Activated CD4-positive, alpha-beta T cell treated with anti-CD3 and anti-CD28 coated beads, Interleukin-2, Interleukin-4, amounts not matched to agents 100 ng/mL and 50 ng/mL, durations not matched to agents 16 hours and 8 hours (primary cell): ENCODE data around the gene PCDHA1.
"Not testable (repeated sequence)": the region's sequence is repeated elsewhere in the genome, so short reads cannot be mapped to it uniquely, and the experiment has no call there.

Source experiments
- DNase-seq: peaks from one replicate; pipeline ENCODE4 v3.0.0-alpha.2; 2020; ENCODE audit warnings: low spot score

PCDHA1 gene

GRCh38 chr5:140849831-140850634 is 64.1 kb downstream of the PCDHA1 start:
- DNase-seq: not testable (repeated sequence)

GRCh38 chr5:140855772-140856674 is 70.1 kb downstream of the PCDHA1 start, which contains the start of gene PCDHA10:
TSS of gene PCDHA10 (plus strand) at chr5:140855897. CDS start at chr5:140856049, 152 bp downstream.
- no peak for DNase-seq

GRCh38 chr5:140857177-140857986 is 71.4 kb downstream of the PCDHA1 start:
- no peak for DNase-seq

GRCh38 chr5:140857987-140858240 is 72.0 kb downstream of the PCDHA1 start:
- DNase-seq: no peak

GRCh38 chr5:140862441-140863295 is 76.7 kb downstream of the PCDHA1 start:
- no peak for DNase-seq

- DNase-seq: no peak
Measured at GRCh38 chr5:140868721-140869554, 83.0 kb downstream of the PCDHA1 start, which contains the start of gene PCDHA11. TSS of gene PCDHA11 (plus strand) at chr5:140868957. CDS start at chr5:140869104, 147 bp downstream.

- DNase-seq: no peak
Measured at GRCh38 chr5:140869555-140869886, 83.6 kb downstream of the PCDHA1 start.

- no peak for DNase-seq
Measured at GRCh38 chr5:140870221-140871201, 84.6 kb downstream of the PCDHA1 start.

GRCh38 chr5:140875085-140876065 is 89.4 kb downstream of the PCDHA1 start, which contains the start of gene PCDHA12:
TSS of gene PCDHA12 (plus strand) at chr5:140875308. CDS start at chr5:140875473, 165 bp downstream.
- DNase-seq: no peak

GRCh38 chr5:140876541-140877261 is 90.8 kb downstream of the PCDHA1 start:
- DNase-seq: not testable (repeated sequence)

GRCh38 chr5:140877262-140877581 is 91.3 kb downstream of the PCDHA1 start:
- DNase-seq: no peak

GRCh38 chr5:140881889-140882590 is 96.1 kb downstream of the PCDHA1 start, which contains the start of gene PCDHA13:
TSS of gene PCDHA13 (plus strand) at chr5:140882124. CDS start at chr5:140882269, 145 bp downstream.
- DNase-seq: no peak

- no peak for DNase-seq
Measured at GRCh38 chr5:140882591-140882899, 96.6 kb downstream of the PCDHA1 start.

- DNase-seq: no peak
Measured at GRCh38 chr5:140883373-140883772, 97.4 kb downstream of the PCDHA1 start.

- no peak for DNase-seq
Measured at GRCh38 chr5:140883927-140884697, 98.2 kb downstream of the PCDHA1 start.

- no peak for DNase-seq
Measured at GRCh38 chr5:140916325-140916724, 130.4 kb downstream of the PCDHA1 start.
